HFF-Myc (cell line): ENCODE data around the gene NTPCR.

ENCODE experiments used
- DNase-seq: peaks from one replicate; pipeline ENCODE4 v3.0.0-alpha.2; 2011; ENCODE audit warnings: low read depth; ENCODE audit errors: extremely low read depth
- H3K4me3 ChIP-seq: replicated peaks from 2 replicates; pipeline ENCODE4 v1.5.1; 2011; ENCODE audit warnings: low read depth, mild to moderate bottlenecking, control low read depth, low read length
- CTCF ChIP-seq: IDR thresholded peaks from 2 replicates; pipeline ENCODE4 v1.5.1; 2012; ENCODE audit warnings: mild to moderate bottlenecking, low read depth, low read length, control low read depth; ENCODE audit errors: missing control alignments

Gene NTPCR

GRCh38 chr1:232940262-232940661 lies 10.1 kb upstream of the NTPCR start:
- TF ChIP-seq CTCF: no peak
- no peak for DNase-seq
- no peak overlapping the region for H3K4me3 ChIP-seq

- no peak overlapping the region for H3K4me3 ChIP-seq
- TF ChIP-seq CTCF: no peak
- no peak for DNase-seq
Observed at GRCh38 chr1:232942413-232943294, 7.8 kb upstream of the NTPCR start.

GRCh38 chr1:232943679-232944252 lies 6.6 kb upstream of the NTPCR start:
- no peak for TF ChIP-seq CTCF
- DNase-seq: no peak
- H3K4me3 ChIP-seq: no peak overlapping the region

GRCh38 chr1:232944347-232944746 lies 6.1 kb upstream of the NTPCR start:
- no peak for TF ChIP-seq CTCF
- no peak for DNase-seq
- no peak overlapping the region for H3K4me3 ChIP-seq

- H3K4me3 ChIP-seq: peak overlapping the region; percentile 80
- TF ChIP-seq CTCF: no peak
- no peak for DNase-seq
Observed at GRCh38 chr1:232949636-232950196, 695 bp upstream of the NTPCR start.

- no peak for DNase-seq
- H3K4me3 ChIP-seq: peak overlapping the region; percentile 80
- TF ChIP-seq CTCF: no peak
Observed at GRCh38 chr1:232951180-232951579, 769 bp downstream of the NTPCR start.
